IMR-90 (cell line): ENCODE data around the gene GMEB2. TPM values are rescaled to one million over a fixed set of nuclear protein-coding genes. Genes with fewer than 3 reads are reported as not detected.
A peak's percentile ranks its signal among the peaks of the same experiment; 100 is the strongest.

Experiments used
- ATAC-seq: fragments of 200-7000 bp; cut with Tn5 transposase; 2 replicates; pipeline ENCODE4 v1.9.1; 2020; ENCODE audit warnings: low read depth, mild to moderate bottlenecking, moderate library complexity
- BruUV-seq: library from RNA; stranded (reverse); fragments of 400-500 nt; replicated peaks from 2 replicates; lab custom pipeline; 2021; lab: Mats Ljungman, UMichigan
- CTCF ChIA-PET: fragments of 300-600 bp; formaldehyde crosslinking; extraction: SDS; loops from one replicate; lab custom pipeline; 2021; ENCODE audit warnings: antibody characterized with exemption; lab: Yijun Ruan, JAX
- POLR2A ChIA-PET: fragments of 300-600 bp; sonication (Branson Sonifier 250); formaldehyde crosslinking; loops from one replicate; lab custom pipeline; 2022; ENCODE audit warnings: antibody characterized with exemption; ENCODE audit not compliant: unreplicated experiment; lab: Charles Lee
- DNase-seq: peaks from one replicate; pipeline ENCODE4 v3.0.0; 2013
- H2AFZ ChIP-seq: replicated peaks from 2 replicates; pipeline ENCODE3; 2013; ENCODE audit warnings: low read length, mild to moderate bottlenecking; ENCODE audit not compliant: poor library complexity
- H2AK5ac ChIP-seq: 2 replicates; pipeline ENCODE4 v1.6.1; 2013; ENCODE audit warnings: low read depth, low read length, inconsistent platforms
- H2AK9ac ChIP-seq: replicated peaks from 2 replicates; pipeline ENCODE3; 2013; ENCODE audit warnings: mild to moderate bottlenecking, low read depth, low read length, moderate library complexity; ENCODE audit not compliant: poor library complexity
- H2BK120ac ChIP-seq: 2 replicates; pipeline ENCODE4 v1.6.1; 2013; ENCODE audit warnings: low read depth, low read length, inconsistent platforms
- H2BK15ac ChIP-seq: 3 replicates; pipeline ENCODE4 v1.6.1; 2013; ENCODE audit warnings: low read depth, low read length, inconsistent platforms
- H2BK20ac ChIP-seq: 2 replicates; pipeline ENCODE4 v1.6.1; 2013; ENCODE audit warnings: low read depth, mild to moderate bottlenecking, inconsistent platforms, low read length, moderate library complexity
- H2BK5ac ChIP-seq: 2 replicates; pipeline ENCODE4 v1.6.1; 2013; ENCODE audit warnings: mild to moderate bottlenecking, low read depth, low read length, inconsistent platforms; ENCODE audit not compliant: poor library complexity, severe bottlenecking
- H3K14ac ChIP-seq: replicated peaks from 2 replicates; pipeline ENCODE4 v1.6.1; 2013; ENCODE audit warnings: low read depth, low read length, inconsistent platforms
- H3K18ac ChIP-seq: 2 replicates; pipeline ENCODE4 v1.6.1; 2013; ENCODE audit warnings: low read depth, low read length, control low read depth
- H3K23ac ChIP-seq: 2 replicates; pipeline ENCODE4 v1.6.1; 2013; ENCODE audit warnings: low read depth, low read length, inconsistent platforms
- H3K27ac ChIP-seq: 2 replicates; pipeline ENCODE4 v1.5.1; 2013; ENCODE audit warnings: mild to moderate bottlenecking, control low read depth, low read length; ENCODE audit not compliant: insufficient read depth
- H3K27me3 ChIP-seq: 2 replicates; pipeline ENCODE4 v1.6.1; 2013; ENCODE audit warnings: low read length; ENCODE audit not compliant: control insufficient read depth, insufficient read depth
- H3K36me3 ChIP-seq: 2 replicates; pipeline ENCODE4 v1.6.1; 2013; ENCODE audit warnings: low read length, mixed read lengths; ENCODE audit not compliant: control insufficient read depth, insufficient read depth
- H3K4ac ChIP-seq: 2 replicates; pipeline ENCODE4 v1.6.1; 2013; ENCODE audit warnings: low read depth, low read length, inconsistent platforms
- H3K4me1 ChIP-seq: 2 replicates; pipeline ENCODE4 v1.6.1; 2013; ENCODE audit warnings: low read length, mixed read lengths; ENCODE audit not compliant: control insufficient read depth, insufficient read depth
- H3K4me2 ChIP-seq: 2 replicates; pipeline ENCODE4 v1.6.1; 2013; ENCODE audit warnings: low read depth, mild to moderate bottlenecking, control low read depth, low read length, moderate library complexity
- H3K4me3 ChIP-seq: 2 replicates; pipeline ENCODE4 v1.5.1; 2013; ENCODE audit warnings: low read depth, mild to moderate bottlenecking, control low read depth, low read length, moderate library complexity; ENCODE audit not compliant: insufficient read depth
- H3K56ac ChIP-seq: 2 replicates; pipeline ENCODE4 v1.6.1; 2013; ENCODE audit warnings: low read length, inconsistent platforms; ENCODE audit not compliant: insufficient read depth; ENCODE audit errors: extremely low read depth
- H3K79me1 ChIP-seq, 2 experiments: 2 replicates each; pipeline ENCODE4 v1.6.1; 2013; ENCODE audit warnings: low read length in 2 of 2, inconsistent platforms in 1 of 2, low read depth in 1 of 2
- H3K9ac ChIP-seq: 2 replicates; pipeline ENCODE4 v1.6.1; 2013; ENCODE audit warnings: low read depth, low read length, control low read depth
- H3K9me1 ChIP-seq: 2 replicates; pipeline ENCODE4 v1.6.1; 2013; ENCODE audit warnings: low read length, inconsistent platforms; ENCODE audit not compliant: insufficient read depth
- H3K9me3 ChIP-seq: 2 replicates; pipeline ENCODE4 v1.6.1; 2013; ENCODE audit warnings: low read length; ENCODE audit not compliant: control insufficient read depth, insufficient read depth
- H4K20me1 ChIP-seq: 2 replicates; pipeline ENCODE4 v1.6.1; 2013; ENCODE audit warnings: low read length, inconsistent platforms; ENCODE audit not compliant: insufficient read depth
- H4K5ac ChIP-seq: 2 replicates; pipeline ENCODE4 v1.6.1; 2013; ENCODE audit warnings: mild to moderate bottlenecking, low read depth, low read length, control low read depth
- H4K8ac ChIP-seq, 2 experiments: 2 replicates each; pipeline ENCODE4 v1.6.1; 2013; ENCODE audit warnings: low read depth in 2 of 2, low read length in 2 of 2, control low read depth in 1 of 2, inconsistent platforms in 1 of 2
- H4K91ac ChIP-seq: 2 replicates; pipeline ENCODE4 v1.6.1; 2013; ENCODE audit warnings: low read depth, low read length, inconsistent platforms; ENCODE audit not compliant: insufficient read depth
- CEBPB ChIP-seq: IDR thresholded peaks from 2 replicates; pipeline ENCODE4 v1.6.1; 2012; ENCODE audit warnings: low read depth, low read length, improper control_type of control experiment
- CTCF ChIP-seq: conservative IDR thresholded peaks from 2 replicates; pipeline ENCODE4 v1.5.1; 2012; ENCODE audit warnings: mild to moderate bottlenecking, low read depth, low read length, improper control_type of control experiment
- SMC3 ChIP-seq: fragments of 150-350 bp; IDR thresholded peaks from 2 replicates; pipeline ENCODE4 v1.6.1; 2016; ENCODE audit warnings: low read depth, mild to moderate bottlenecking, antibody characterized with exemption, low read length, moderate library complexity
- WGBS, 2 experiments: methylation state at CpG; one replicate each; pipeline versions ENCODE4 v1.1.5 to v1.1.7; 2013; ENCODE audit warnings: missing lambda C conversion rate in 2 of 2; ENCODE audit not compliant: insufficient read length in 1 of 2; ENCODE audit errors: extremely low coverage in 2 of 2; 5-methylcytosine and 5-hydroxymethylcytosine counted together
- dilution Hi-C: fragments of 300-500 bp; cut with HindIII; formaldehyde crosslinking; loops from one replicate; pipeline ENCODE4 v1.14.3; 2018; ENCODE audit warnings: low sequenced_read_pairs; ENCODE audit not compliant: unreplicated experiment
- in situ Hi-C: fragments of 300-500 bp; cut with MboI; formaldehyde crosslinking; loops from 3 replicates; pipeline ENCODE4 v1.14.3; 2019; ENCODE audit warnings: low sequenced_read_pairs, inconsistent platforms, mixed read lengths
- intact Hi-C: fragments of 100-400 bp; cut with micrococcal nuclease; formaldehyde crosslinking; loops from 2 replicates; pipeline ENCODE4 v1.10.0; 2022
- polyA plus RNA-seq, 3 experiments: library from polyadenylated mRNA; depleted of rRNA; stranded (reverse); fragments of >200 nt; gene quantifications; 2 replicates each; pipeline ENCODE4 v1.2.3, GENCODE V29; 2012; ENCODE audit warnings: low replicate concordance in 1 of 3
- total RNA-seq: library from RNA; depleted of rRNA; stranded (reverse); fragments of >200 nt; gene quantifications from 2 replicates; pipeline ENCODE4 v1.2.3, GENCODE V29; 2012

GMEB2 gene
- total and polyA plus RNA-seq, 2 of the 4 experiments (the other 2 are of a cell fraction), result 5.0 to 10.0 TPM

DNA sequence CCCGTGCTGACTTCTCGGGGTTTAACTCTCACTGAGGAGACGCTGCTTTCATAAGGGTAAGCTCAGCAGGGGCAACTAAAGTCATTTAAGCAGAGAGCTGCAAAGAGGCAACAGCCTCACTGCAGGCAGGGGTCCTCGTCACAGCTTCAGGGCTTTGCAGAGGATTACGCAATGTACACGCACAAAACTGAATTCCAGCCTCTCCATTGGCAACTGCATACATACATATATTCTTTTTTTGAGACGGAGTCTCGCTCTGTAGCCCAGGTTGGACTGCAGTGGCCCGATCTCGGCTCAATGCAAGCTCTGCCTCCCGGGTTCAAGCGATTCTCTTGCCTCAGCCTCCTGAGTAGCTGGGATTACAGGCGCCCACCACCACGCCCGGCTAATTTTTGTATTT lies 2.4 kb downstream of the GMEB2 start:
- Histone ChIP-seq H3K36me3 (no peaks in the 10 kb centered on the region), H4K91ac (no peak overlapping the region), H3K79me1 (peaks cover 26 to 78% of the 10 kb centered on the region in 2 experiments), H2AK5ac (no peak overlapping the region), H3K4me1 (peaks cover 2% of the 10 kb centered on the region; the same call in 1 of the 2 replicates), H3K4me3 (no peak overlapping the region), H4K5ac (no peak overlapping the region), H3K27ac (no peak overlapping the region), H3K9ac (no peak overlapping the region), H3K56ac (no peak overlapping the region), H3K4ac (no peak overlapping the region), H2BK120ac (no peak overlapping the region), H2BK15ac (no peak overlapping the region), H2AK9ac (no peak overlapping the region), H2BK5ac (no peak overlapping the region), H4K20me1 (peaks cover 14% of the 10 kb centered on the region), H3K14ac (no peak overlapping the region), H2AFZ (no peak overlapping the region), H3K9me3 (no peaks in the 10 kb centered on the region), H3K23ac (no peak overlapping the region), H3K4me2 (no peak overlapping the region), H3K27me3 (no peaks in the 10 kb centered on the region), H3K18ac (no peak overlapping the region), H3K9me1 (peaks cover 6% of the 10 kb centered on the region; the same call in 1 of the 2 replicates), H4K8ac (no peak overlapping the region), H2BK20ac (no peak overlapping the region)
- DNase-seq (peak; percentile 49), ATAC-seq (no peak)
- intact Hi-C loops (no loop called here), in situ Hi-C loops (no loop called here), dilution Hi-C loops (no loop called here)
- ChIA-PET POLR2A (no interaction called here), CTCF (no interaction called here)
- WGBS, 2 experiments, result 47% methylated on average over 3 of the region's 15 CpGs; no CpG with 5 or more reads in 1 of the 2 experiments
- TF ChIP-seq CTCF, result 0 out of 2 replicates have a peak, but pooled peaks have one; percentile 15
- peak; percentile 98 for TF ChIP-seq CEBPB
- no peak for TF ChIP-seq SMC3
- BruUV-seq, result no TSS peak
